A549 (cell line): Measurements from ENCODE around the gene SEC14L5.

Source experiments
- CBX8 ChIP-seq: fragments of 200-600 bp; sonication (generic); IDR thresholded peaks from 2 replicates; pipeline ENCODE4 v1.6.1; 2016
- CEBPB ChIP-seq, 2 experiments: fragments of >200 bp in 1 of 2; sonication (Bioruptor Twin) in 1 of 2; formaldehyde crosslinking in 1 of 2; IDR thresholded peaks; 2 replicates each; pipeline ENCODE4 v1.6.1; 2012 to 2016
- EP300 ChIP-seq, 2 experiments: fragments of >200 bp; sonication (Bioruptor Twin); formaldehyde crosslinking; IDR thresholded peaks; 2 replicates in 1 of 2; 3 replicates in 1 of 2; pipeline ENCODE4 v1.6.1; 2016 to 2017
- HOXB13 ChIP-seq: fragments of 250-450 bp; sonication (Bioruptor Pico); IDR thresholded peaks from 2 replicates; pipeline ENCODE4 v1.5.0; 2020; ENCODE audit warnings: low read depth, mild to moderate bottlenecking, moderate library complexity
- POLR2A ChIP-seq: IDR thresholded peaks from 2 replicates; pipeline ENCODE4 v1.6.1; 2012; ENCODE audit warnings: mild to moderate bottlenecking, low read length
- SMC3 ChIP-seq: fragments of >200 bp; sonication (Bioruptor Twin); formaldehyde crosslinking; IDR thresholded peaks from 3 replicates; pipeline ENCODE4 v1.6.1; 2018; ENCODE audit warnings: inconsistent platforms
- TF ChIP-seq, protein P1 (sequence below): fragments of >200 bp; sonication (Bioruptor Twin); formaldehyde crosslinking; IDR thresholded peaks from 3 replicates; pipeline ENCODE4 v1.5.1; 2016
- TF ChIP-seq, protein P2 (sequence below): fragments of 150-350 bp; IDR thresholded peaks from 2 replicates; pipeline ENCODE4 v1.6.1; 2014; ENCODE audit warnings: low read depth, mild to moderate bottlenecking, low read length
- TF ChIP-seq, protein P3 (sequence below): fragments of 250-450 bp; sonication (Bioruptor Pico); IDR thresholded peaks from 2 replicates; pipeline ENCODE4 v1.5.0; 2020; ENCODE audit warnings: low read depth, mild to moderate bottlenecking, moderate library complexity
- TF ChIP-seq, protein P4 (sequence below): IDR thresholded peaks from 2 replicates; pipeline ENCODE4 v1.6.1; 2012; ENCODE audit warnings: low read depth, borderline replicate concordance

DNA sequence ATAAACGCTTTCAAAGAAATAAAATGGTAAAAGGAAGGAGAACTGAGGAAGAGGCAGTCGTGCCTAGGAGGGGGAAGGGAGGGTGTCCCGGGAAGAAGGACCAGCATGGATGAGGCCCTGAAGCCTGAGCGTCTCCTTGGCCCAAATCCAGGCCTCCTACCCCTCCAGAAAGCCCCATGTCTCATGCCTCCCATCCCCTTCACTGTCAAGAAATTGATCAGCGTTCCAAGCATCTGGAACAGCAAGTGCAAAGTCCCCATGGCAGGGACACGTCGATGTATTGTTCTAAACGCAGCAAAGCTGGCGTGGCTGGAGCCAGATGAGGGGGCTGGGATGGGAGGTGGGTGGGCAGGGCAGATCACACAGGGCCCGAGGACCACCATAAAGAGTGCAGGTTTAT is 22.6 kb downstream of the SEC14L5 start:
- TF ChIP-seq POLR2A (no peak), SMC3 (no peak), EP300 (IDR thresholded peaks at IDR 0.05) (no peak), CEBPB (IDR thresholded peaks at IDR 0.05) (no peak), HOXB13 (CRISPR knock-in tag) (no peak), CBX8 (no peak)
- TF ChIP-seq, protein P1, sequence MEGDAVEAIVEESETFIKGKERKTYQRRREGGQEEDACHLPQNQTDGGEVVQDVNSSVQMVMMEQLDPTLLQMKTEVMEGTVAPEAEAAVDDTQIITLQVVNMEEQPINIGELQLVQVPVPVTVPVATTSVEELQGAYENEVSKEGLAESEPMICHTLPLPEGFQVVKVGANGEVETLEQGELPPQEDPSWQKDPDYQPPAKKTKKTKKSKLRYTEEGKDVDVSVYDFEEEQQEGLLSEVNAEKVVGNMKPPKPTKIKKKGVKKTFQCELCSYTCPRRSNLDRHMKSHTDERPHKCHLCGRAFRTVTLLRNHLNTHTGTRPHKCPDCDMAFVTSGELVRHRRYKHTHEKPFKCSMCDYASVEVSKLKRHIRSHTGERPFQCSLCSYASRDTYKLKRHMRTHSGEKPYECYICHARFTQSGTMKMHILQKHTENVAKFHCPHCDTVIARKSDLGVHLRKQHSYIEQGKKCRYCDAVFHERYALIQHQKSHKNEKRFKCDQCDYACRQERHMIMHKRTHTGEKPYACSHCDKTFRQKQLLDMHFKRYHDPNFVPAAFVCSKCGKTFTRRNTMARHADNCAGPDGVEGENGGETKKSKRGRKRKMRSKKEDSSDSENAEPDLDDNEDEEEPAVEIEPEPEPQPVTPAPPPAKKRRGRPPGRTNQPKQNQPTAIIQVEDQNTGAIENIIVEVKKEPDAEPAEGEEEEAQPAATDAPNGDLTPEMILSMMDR, result no peak
- TF ChIP-seq, protein P2, sequence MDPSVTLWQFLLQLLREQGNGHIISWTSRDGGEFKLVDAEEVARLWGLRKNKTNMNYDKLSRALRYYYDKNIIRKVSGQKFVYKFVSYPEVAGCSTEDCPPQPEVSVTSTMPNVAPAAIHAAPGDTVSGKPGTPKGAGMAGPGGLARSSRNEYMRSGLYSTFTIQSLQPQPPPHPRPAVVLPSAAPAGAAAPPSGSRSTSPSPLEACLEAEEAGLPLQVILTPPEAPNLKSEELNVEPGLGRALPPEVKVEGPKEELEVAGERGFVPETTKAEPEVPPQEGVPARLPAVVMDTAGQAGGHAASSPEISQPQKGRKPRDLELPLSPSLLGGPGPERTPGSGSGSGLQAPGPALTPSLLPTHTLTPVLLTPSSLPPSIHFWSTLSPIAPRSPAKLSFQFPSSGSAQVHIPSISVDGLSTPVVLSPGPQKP, result no peak
- TF ChIP-seq, protein P3, sequence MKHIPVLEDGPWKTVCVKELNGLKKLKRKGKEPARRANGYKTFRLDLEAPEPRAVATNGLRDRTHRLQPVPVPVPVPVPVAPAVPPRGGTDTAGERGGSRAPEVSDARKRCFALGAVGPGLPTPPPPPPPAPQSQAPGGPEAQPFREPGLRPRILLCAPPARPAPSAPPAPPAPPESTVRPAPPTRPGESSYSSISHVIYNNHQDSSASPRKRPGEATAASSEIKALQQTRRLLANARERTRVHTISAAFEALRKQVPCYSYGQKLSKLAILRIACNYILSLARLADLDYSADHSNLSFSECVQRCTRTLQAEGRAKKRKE (CRISPR knock-in tag), result no peak
- TF ChIP-seq, protein P4, sequence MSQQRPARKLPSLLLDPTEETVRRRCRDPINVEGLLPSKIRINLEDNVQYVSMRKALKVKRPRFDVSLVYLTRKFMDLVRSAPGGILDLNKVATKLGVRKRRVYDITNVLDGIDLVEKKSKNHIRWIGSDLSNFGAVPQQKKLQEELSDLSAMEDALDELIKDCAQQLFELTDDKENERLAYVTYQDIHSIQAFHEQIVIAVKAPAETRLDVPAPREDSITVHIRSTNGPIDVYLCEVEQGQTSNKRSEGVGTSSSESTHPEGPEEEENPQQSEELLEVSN, result no peak
